PC-9 (cell line): ENCODE data around the gene ABCC12.

ENCODE experiments used
- CTCF ChIP-seq: fragments of 200-600 bp; sonication (generic); conservative IDR thresholded peaks from 2 replicates; pipeline ENCODE4 v1.6.1; 2017; ENCODE audit warnings: mixed run types, antibody characterized with exemption, mild to moderate bottlenecking, moderate library complexity
- EZH2 ChIP-seq: fragments of 200-600 bp; sonication (generic); IDR thresholded peaks from 2 replicates; pipeline ENCODE4 v1.8.0; 2017; ENCODE audit warnings: antibody characterized with exemption, low read depth

- TF ChIP-seq CTCF (no peak), EZH2 (no peak)
These were observed 32.5 kb downstream of the ABCC12 start for GRCh38 chr16:48123104-48123788.
